Astrocyte of the spinal cord (primary cell): ENCODE data around the gene INSYN2B.
A peak's percentile ranks its signal among the peaks of the same experiment; 100 is the strongest.

Experiments
- DNase-seq: peaks from one replicate; pipeline ENCODE4 v3.0.0; 2011; ENCODE audit warnings: low read depth, low spot score
- H3K4me3 ChIP-seq: 2 replicates; pipeline ENCODE4 v1.5.1; 2011; ENCODE audit warnings: low read depth, mild to moderate bottlenecking, low read length, moderate library complexity
- CTCF ChIP-seq: IDR thresholded peaks from 2 replicates; pipeline ENCODE4 v1.5.1; 2012; ENCODE audit warnings: low read depth, mild to moderate bottlenecking, low read length, inconsistent platforms
- in situ Hi-C: cut with HindIII; loops from 2 replicates; pipeline ENCODE4 v1.10.0; 2017; ENCODE audit warnings: low sequenced_read_pairs

The INSYN2B gene

GRCh38 chr5:169895926-169896325 lies 84.4 kb downstream of the INSYN2B start:
- peak; percentile 11 for DNase-seq
- in situ Hi-C loops: no loop called here
- no peak overlapping the region for H3K4me3 ChIP-seq
- TF ChIP-seq CTCF: no peak

GRCh38 chr5:169893571-169893970 lies 86.7 kb downstream of the INSYN2B start:
- in situ Hi-C loops: no loop called here
- TF ChIP-seq CTCF: no peak
- DNase-seq: no peak
- H3K4me3 ChIP-seq: no peak overlapping the region

- no peak overlapping the region for H3K4me3 ChIP-seq
- in situ Hi-C loops: no loop called here
- no peak for TF ChIP-seq CTCF
- no peak for DNase-seq
These were observed 87.3 kb downstream of the INSYN2B start for GRCh38 chr5:169893010-169893409.

- no peak for DNase-seq
- no peak overlapping the region for H3K4me3 ChIP-seq
- in situ Hi-C loops: no loop called here
- TF ChIP-seq CTCF: no peak
These were observed 90.7 kb downstream of the INSYN2B start for GRCh38 chr5:169889572-169889971.

GRCh38 chr5:169886677-169887076 lies 93.6 kb downstream of the INSYN2B start:
- H3K4me3 ChIP-seq: no peak overlapping the region
- no peak for TF ChIP-seq CTCF
- no peak for DNase-seq
- in situ Hi-C loops: no loop called here

- no peak overlapping the region for H3K4me3 ChIP-seq
- DNase-seq: no peak
- no peak for TF ChIP-seq CTCF
- in situ Hi-C loops: no loop called here
These were observed 94.3 kb downstream of the INSYN2B start for GRCh38 chr5:169886033-169886432.

GRCh38 chr5:169881702-169882303 lies 98.5 kb downstream of the INSYN2B start:
- H3K4me3 ChIP-seq: no peak overlapping the region
- TF ChIP-seq CTCF: no peak
- in situ Hi-C loops: no loop called here
- peak; percentile 9 for DNase-seq
